Glomerular visceral epithelial cell (primary cell): ENCODE measurements around the gene NFKBIB.

Experiments used
- DNase-seq: peaks from one replicate; pipeline ENCODE4 v3.0.0-alpha.2; 2016; ENCODE audit errors: extremely low spot score

The NFKBIB gene

GRCh38 chr19:38904581-38905539 is 5.1 kb downstream of the NFKBIB start:
- DNase-seq, result no peak

DNA sequence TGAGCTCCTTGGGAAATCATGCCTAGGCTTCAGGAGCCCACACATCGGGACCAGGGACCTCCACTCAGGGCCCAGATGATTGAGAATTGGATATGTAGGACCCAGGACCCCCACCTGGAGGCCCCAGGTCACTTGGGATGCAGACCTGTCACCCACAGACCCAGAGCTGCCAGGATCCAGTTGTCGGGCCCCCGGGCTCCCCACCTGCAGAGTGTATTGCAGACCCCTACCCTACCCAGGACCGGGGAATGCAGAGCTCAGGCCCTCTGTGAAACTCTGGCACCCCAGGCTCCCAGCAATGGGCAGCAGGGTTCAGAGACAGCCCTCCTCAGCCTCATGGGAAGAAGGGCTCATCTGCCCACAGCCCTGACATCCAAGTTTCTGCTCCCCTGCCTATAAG is 5.9 kb downstream of the NFKBIB start:
- DNase-seq, result no peak

DNA sequence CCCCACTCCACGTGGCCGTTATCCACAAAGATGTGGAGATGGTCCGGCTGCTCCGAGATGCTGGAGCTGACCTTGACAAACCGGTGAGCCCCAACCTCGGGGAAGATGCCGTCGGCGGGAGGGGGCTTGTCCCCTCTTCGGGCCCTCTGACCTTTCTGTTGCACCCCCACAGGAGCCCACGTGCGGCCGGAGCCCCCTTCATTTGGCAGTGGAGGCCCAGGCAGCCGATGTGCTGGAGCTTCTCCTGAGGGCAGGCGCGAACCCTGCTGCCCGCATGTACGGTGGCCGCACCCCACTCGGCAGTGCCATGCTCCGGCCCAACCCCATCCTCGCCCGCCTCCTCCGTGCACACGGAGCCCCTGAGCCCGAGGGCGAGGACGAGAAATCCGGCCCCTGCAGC is 7.5 kb downstream of the NFKBIB start:
- no peak for DNase-seq

- no peak for DNase-seq
These were observed 7.9 kb downstream of the NFKBIB start for GRCh38 chr19:38907670-38908069.

GRCh38 chr19:38908911-38909310 is 9.1 kb downstream of the NFKBIB start:
- DNase-seq, result no peak

- DNase-seq, result no peak
These were observed 10.7 kb downstream of the NFKBIB start for GRCh38 chr19:38910488-38910887.

DNA sequence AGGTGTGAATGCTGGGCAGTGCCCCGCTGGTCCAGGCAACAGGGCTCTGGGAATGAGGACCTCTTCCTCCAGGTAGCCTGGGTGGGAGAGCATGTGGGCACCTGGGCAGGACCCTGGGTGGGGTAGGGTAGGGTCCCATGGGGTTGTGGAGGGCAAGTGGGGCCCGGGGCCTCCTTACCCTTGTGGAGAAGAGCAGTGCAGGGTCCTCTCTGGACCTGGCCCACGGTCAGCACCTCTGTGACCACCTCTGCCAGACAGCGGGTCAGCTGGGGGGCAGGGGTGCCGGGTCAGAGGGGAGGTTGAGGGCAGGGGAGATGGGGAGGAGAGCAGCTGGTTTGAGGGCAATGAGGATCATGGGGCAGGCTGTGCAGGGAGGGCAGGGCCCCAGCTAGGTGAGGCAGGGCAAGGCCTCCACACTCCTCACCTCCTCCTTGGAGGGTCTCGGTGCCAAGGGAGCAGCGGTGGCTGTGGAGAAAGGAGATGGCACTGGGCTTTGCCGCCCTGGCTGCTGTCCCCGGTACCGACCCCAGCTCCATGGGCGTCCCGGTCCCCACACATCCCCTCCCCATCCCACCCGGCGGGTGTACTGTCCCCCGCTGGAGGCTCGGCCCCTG is 11.7 kb downstream of the NFKBIB start:
- DNase-seq, result no peak

- no peak for DNase-seq
These were observed 13.1 kb downstream of the NFKBIB start for GRCh38 chr19:38912600-38913514.

- DNase-seq, result no peak
These were observed 14.2 kb downstream of the NFKBIB start for GRCh38 chr19:38913958-38914357.

- DNase-seq, result no peak
These were observed 15.9 kb downstream of the NFKBIB start for GRCh38 chr19:38915329-38916321.

GRCh38 chr19:38917516-38917915 is 17.7 kb downstream of the NFKBIB start:
- DNase-seq, result no peak

DNA sequence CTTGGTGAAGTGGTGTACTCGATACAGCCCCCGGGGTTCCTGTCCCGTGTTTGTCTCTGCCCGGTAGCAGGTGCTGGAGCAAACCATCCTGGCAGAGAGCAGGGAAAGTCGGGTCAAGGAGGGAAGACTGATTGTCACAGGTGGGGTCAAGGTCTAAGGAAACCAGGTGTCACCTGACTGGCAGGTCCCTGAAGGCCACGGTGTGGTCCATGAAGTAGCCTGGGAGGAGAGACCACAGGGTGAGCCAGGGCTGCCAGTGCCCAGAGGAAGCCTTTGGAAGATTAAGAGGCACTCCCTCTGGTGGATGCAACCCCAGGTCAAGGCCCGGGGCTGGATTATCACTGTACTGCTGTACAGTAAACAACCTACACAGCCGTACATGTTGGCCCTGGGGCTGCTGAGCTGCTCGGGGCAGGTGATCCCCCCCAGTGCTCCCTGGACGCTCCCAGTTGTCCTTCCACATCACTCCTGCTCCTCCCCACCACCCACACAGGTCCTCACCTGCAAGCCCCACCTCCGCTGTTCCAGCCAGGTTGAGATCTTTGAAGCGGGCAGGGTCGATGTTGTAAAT is 18.2 kb downstream of the NFKBIB start:
- no peak for DNase-seq

DNA sequence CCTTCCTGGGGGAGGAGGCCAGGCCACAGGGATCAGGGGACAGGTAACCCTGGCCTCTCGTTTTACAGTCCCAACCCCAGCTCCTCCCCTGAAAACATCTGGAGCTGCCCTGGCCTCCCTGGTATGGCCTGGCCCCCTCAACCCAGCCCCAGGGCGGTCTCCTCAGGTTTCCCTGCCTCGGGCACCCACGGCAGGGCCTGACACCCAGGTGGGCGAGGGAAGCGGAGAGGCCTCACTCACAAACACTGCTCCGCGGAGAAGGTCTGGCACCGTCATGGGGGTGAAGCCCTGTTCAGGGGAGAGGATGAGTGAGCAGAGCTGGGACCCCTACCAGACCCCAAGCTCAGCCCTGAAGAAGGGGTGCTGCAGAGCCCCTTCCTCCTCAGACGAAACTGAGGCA is 18.8 kb downstream of the NFKBIB start:
- no peak for DNase-seq

DNA sequence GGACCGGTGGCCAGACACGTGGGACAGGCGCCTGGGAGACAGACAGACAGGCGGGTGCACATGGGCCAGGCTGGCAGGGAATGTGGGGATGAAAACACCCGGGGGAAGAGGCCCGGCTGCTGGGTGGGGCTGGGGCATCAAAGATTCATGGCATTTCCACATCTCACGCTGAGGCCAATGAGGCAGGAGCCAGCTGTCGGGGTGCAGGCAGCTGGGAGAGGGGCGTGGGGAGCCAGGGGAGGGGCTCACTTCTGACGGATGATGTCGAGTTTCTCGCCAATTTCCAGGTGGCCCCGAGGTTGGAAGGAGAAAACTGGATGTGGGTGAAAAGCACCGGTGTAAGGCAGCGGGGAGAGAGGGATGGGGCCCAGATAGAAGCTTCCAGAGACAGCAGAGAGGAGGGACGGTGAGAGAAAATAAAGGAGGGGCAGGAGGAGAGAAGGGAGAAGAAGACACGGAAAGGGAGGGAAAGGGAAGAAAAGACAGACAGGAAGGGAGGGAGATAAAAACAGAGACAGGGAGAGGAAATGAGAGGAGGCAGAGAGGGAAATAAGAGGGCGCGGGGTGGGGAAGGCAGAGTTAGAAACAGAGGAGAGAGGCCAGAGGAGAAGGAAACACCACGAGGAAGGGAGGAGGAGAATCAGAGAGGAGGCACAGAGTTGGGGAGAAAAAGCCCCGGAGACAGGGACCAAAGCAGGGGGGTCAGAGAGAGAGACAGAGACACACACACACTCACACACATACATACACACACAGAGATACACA is 20.2 kb downstream of the NFKBIB start:
- DNase-seq, result no peak

GRCh38 chr19:38920602-38921419 is 21.0 kb downstream of the NFKBIB start:
- no peak for DNase-seq

- no peak for DNase-seq
These were observed 21.9 kb downstream of the NFKBIB start for GRCh38 chr19:38921420-38922274.

- DNase-seq, result no peak
These were observed 22.7 kb downstream of the NFKBIB start for GRCh38 chr19:38922482-38922881.

DNA sequence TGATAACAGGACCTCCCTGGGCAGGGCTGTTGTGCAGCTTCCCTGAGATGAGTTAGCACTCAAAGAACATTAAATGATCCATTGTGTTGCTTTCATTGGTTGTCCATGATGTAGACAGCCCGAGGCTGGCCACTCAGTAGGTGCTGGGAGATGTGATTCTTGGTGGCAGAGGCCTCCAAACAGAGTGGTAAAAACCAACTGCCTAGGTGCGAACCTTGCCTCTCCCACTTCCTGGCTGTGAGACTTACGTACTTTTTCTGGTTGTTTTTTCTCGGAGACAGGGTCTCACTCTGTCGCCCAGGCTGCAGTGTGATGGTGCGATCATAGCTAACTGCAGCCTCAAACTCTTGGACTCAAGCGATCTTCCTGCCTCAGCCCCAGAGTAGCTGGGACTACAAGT is 24.6 kb downstream of the NFKBIB start:
- no peak for DNase-seq
